ENCODE results near the gene CCDC110. TPM values are rescaled to one million over a fixed set of nuclear protein-coding genes. Genes with fewer than 3 reads are reported as not detected.

Gene CCDC110
- 0.27 TPM for polyA plus RNA-seq (2013, experiment 1 of 2)
- 0.24 TPM for polyA plus RNA-seq (2013, experiment 2 of 2)

DNA sequence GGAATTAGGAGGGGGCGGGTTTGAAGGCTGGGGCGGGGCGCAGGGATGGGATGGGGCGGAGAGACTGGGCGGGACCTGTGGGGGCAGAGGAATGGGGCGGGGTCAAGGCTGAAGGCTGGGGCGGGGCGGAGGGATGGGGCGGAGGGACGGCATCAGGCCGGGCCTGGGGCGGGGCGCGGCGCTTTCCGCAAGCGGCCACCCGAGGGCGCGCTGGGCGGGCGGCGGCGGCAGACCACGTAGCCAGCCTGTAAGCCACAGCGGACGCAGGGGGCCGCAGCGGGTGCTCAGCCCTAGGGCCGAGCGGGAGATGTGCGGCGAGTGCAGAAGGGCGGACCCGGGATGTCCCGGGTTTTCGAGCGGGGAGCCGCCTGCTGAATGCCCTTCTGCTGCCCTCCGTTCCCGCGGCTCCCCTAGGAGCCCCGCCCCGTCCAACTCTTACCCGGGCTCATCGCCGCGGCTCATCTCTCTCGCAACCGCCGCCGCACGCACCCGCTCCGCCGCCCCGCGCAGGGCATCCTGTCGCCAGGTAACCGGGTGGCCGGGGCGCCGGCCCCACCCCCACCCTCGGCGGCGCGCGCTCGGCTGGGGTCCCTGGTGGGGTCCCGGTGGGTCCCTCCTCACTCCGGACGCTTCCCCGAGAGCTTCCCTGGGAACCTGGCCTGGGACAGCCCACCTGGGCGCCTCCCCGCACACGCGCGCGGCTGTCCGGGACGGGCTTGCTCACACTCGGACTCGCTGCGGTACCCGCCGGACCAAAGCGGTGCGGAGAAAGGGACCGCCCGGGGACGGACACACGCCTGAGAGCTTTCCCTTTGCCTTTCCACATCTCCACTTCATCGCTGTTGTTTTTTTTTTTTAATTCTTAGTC is at the start of gene CCDC110:
Gene CCDC110 (minus strand): TSS at position 499 of the 868 bp plus-strand sequence. CDS start 50 bp downstream, at position 449.
- no peaks in the 10 kb centered on the region for H3K27me3 ChIP-seq (ENCODE audit: insufficient read depth, low read length, poor library complexity)

DNA sequence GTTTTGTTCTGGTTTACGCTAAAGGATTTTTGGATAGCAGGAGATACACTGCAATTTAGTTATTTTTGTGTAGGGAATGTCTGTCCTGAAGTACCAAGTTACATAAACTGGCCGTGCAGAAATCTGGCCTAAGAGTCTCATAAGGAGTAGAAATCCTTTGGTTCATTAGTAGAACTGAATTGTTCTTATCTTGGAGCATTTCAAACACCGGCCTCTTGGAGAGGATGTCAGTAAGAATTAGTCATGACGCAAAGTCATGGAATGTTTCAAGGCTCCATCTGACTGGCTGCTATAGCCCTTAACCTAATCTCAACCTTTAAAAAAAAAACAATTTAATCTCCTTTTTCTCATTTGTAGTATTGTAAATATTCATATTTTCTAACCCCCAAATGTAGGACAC is 48.6 kb upstream of the CCDC110 start:
- H3K18ac ChIP-seq (ENCODE audit: low read length): no peak overlapping the region
- H3K79me1 ChIP-seq (ENCODE audit: low read length): no peaks in the 10 kb centered on the region
- H3K4me3 ChIP-seq (ENCODE audit: low read length): no peak overlapping the region
- H4K5ac ChIP-seq (ENCODE audit: low read length): no peak overlapping the region
- no peak overlapping the region for H2AK5ac ChIP-seq (ENCODE audit: low read length)
- H3K79me2 ChIP-seq (ENCODE audit: control insufficient read depth, insufficient read depth, low read length): no peaks in the 10 kb centered on the region
- no peak overlapping the region for H3K4me2 ChIP-seq (ENCODE audit: low read length)
- no peak overlapping the region for H3K56ac ChIP-seq (ENCODE audit: low read length)
- no peak overlapping the region for H3K4ac ChIP-seq (ENCODE audit: low read depth, low read length)
- H2BK15ac ChIP-seq (replicated peaks; ENCODE audit: low read depth): no peak overlapping the region
- no peak overlapping the region for H3K27ac ChIP-seq (ENCODE audit: low read depth, low read length)
- no peak overlapping the region for H2BK120ac ChIP-seq (ENCODE audit: low read depth, low read length)
- no peaks in the 10 kb centered on the region for H3K4me1 ChIP-seq (ENCODE audit: control insufficient read depth, low read depth, low read length)
- H3K36me3 ChIP-seq (ENCODE audit: control insufficient read depth, insufficient read depth, low read length): no peaks in the 10 kb centered on the region
- no peak for DNase-seq
- no peak overlapping the region for H4K8ac ChIP-seq (ENCODE audit: low read depth, low read length)
- WGBS (ENCODE audit: extremely low coverage, insufficient coverage, low lambda C conversion rate): no CpG with 5 or more reads among the region's 4 CpGs
- no peak overlapping the region for H3K23ac ChIP-seq (ENCODE audit: low read length)
- H2BK5ac ChIP-seq (ENCODE audit: low read length): no peak overlapping the region
- H3K27me3 ChIP-seq (ENCODE audit: insufficient read depth, low read length, poor library complexity): no peaks in the 10 kb centered on the region
- H3K9ac ChIP-seq (ENCODE audit: low read length): no peak overlapping the region

More for the DNA sequence above, at the start of gene CCDC110:
- Histone ChIP-seq H2BK120ac (ENCODE audit: low read depth, low read length) (no peak within 1 kb of the TSS), H3K56ac (ENCODE audit: low read length) (peak within 1 kb of the TSS; percentile 80), H3K23ac (ENCODE audit: low read length) (no peak within 1 kb of the TSS), H4K8ac (ENCODE audit: low read depth, low read length) (no peak within 1 kb of the TSS), H3K4me2 (ENCODE audit: low read length) (peak within 1 kb of the TSS; percentile 86), H3K18ac (ENCODE audit: low read length) (peak within 1 kb of the TSS; percentile 88), H3K9ac (ENCODE audit: low read length) (peak within 1 kb of the TSS; percentile 61), H3K36me3 (ENCODE audit: control insufficient read depth, insufficient read depth, low read length) (no peaks in the 10 kb centered on the region), H2AK5ac (ENCODE audit: low read length) (no peak within 1 kb of the TSS), H3K4ac (ENCODE audit: low read depth, low read length) (peak within 1 kb of the TSS; percentile 1), H3K4me1 (ENCODE audit: control insufficient read depth, low read depth, low read length) (no peaks in the 10 kb centered on the region), H2BK15ac (replicated peaks; ENCODE audit: low read depth) (no peak within 1 kb of the TSS), H3K4me3 (ENCODE audit: low read length) (peak within 1 kb of the TSS; percentile 84), H3K79me1 (ENCODE audit: low read length) (no peaks in the 10 kb centered on the region), H2BK5ac (ENCODE audit: low read length) (no peak within 1 kb of the TSS), H3K79me2 (ENCODE audit: control insufficient read depth, insufficient read depth, low read length) (no peaks in the 10 kb centered on the region), H4K5ac (ENCODE audit: low read length) (no peak within 1 kb of the TSS), H3K27ac (ENCODE audit: low read depth, low read length) (no peak within 1 kb of the TSS)
- WGBS (ENCODE audit: extremely low coverage, insufficient coverage, low lambda C conversion rate): no CpG with 5 or more reads among the region's 93 CpGs
- peak; percentile 93 for DNase-seq

DNA sequence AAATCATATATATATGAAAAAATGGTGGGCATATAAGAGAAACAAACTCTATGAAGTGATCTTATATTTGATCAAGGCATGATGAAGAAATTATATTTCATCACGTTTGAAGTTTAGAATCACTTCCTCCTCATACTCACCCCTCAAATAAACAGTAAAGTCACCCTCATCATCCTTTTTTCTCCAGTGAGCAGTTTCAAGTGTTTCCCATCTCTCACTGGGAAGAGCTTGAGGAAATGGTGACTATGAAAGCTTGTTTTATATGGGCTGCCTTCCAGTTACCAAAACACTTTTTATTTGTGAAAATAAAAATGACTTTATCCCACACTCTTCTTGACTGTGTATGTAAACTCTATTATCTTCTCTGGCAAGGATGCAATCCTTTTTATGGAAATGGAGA is 47.0 kb upstream of the CCDC110 start:
- Histone ChIP-seq H4K8ac (ENCODE audit: low read depth, low read length) (no peak overlapping the region), H2BK5ac (ENCODE audit: low read length) (no peak overlapping the region), H3K27ac (ENCODE audit: low read depth, low read length) (no peak overlapping the region), H3K18ac (ENCODE audit: low read length) (no peak overlapping the region), H3K36me3 (ENCODE audit: control insufficient read depth, insufficient read depth, low read length) (no peaks in the 10 kb centered on the region), H3K79me1 (ENCODE audit: low read length) (no peaks in the 10 kb centered on the region), H3K4me1 (ENCODE audit: control insufficient read depth, low read depth, low read length) (no peaks in the 10 kb centered on the region), H4K5ac (ENCODE audit: low read length) (no peak overlapping the region), H2BK120ac (ENCODE audit: low read depth, low read length) (no peak overlapping the region), H3K23ac (ENCODE audit: low read length) (no peak overlapping the region), H3K9ac (ENCODE audit: low read length) (no peak overlapping the region), H3K27me3 (ENCODE audit: insufficient read depth, low read length, poor library complexity) (no peaks in the 10 kb centered on the region), H3K79me2 (ENCODE audit: control insufficient read depth, insufficient read depth, low read length) (no peaks in the 10 kb centered on the region), H3K4ac (ENCODE audit: low read depth, low read length) (no peak overlapping the region), H3K4me2 (ENCODE audit: low read length) (no peak overlapping the region), H3K56ac (ENCODE audit: low read length) (no peak overlapping the region), H2AK5ac (ENCODE audit: low read length) (no peak overlapping the region), H3K4me3 (ENCODE audit: low read length) (no peak overlapping the region), H2BK15ac (replicated peaks; ENCODE audit: low read depth) (no peak overlapping the region)
- WGBS (ENCODE audit: extremely low coverage, insufficient coverage, low lambda C conversion rate): no CpG with 5 or more reads among the region's 1 CpG
- no peak for DNase-seq

DNA sequence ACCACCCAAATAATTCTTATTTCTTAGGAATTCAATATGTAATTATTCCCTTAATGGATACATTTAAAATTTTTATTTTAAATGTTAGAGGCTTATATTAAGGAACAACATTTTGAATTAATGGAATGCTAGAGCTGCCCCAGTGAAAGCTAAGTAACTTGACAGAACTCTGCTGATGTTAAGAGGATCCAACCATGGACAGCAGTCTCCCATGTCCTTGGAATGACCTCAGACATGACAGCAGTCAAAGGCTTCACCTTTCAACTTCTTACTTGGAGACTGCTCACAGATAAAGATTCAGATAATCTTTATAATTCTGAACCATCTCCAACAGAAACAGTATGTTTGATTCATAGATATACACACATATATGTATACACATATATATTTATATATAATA is 46.5 kb upstream of the CCDC110 start:
- Histone ChIP-seq H3K79me2 (ENCODE audit: control insufficient read depth, insufficient read depth, low read length) (no peaks in the 10 kb centered on the region), H2AK5ac (ENCODE audit: low read length) (no peak overlapping the region), H3K18ac (ENCODE audit: low read length) (no peak overlapping the region)

DNA sequence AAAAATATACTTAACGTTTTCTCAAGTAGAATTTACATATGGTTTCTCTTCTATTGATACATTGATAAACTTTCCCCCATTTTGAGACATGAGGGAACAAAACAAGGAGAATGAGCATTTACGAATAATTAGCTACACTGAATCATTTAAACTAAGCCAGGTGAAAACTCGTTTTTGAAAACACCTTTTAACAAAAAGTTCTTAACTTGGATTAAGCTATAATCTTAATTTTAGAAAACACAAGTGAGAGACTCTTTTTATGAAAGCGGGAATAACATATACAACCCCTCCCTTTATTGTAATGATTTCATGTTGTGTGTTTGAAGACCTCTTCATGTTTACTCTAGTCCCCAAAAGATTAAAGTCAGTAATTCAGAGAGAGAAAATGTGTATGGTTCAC is 43.7 kb upstream of the CCDC110 start:
- H3K36me3 ChIP-seq (ENCODE audit: control insufficient read depth, insufficient read depth, low read length): no peaks in the 10 kb centered on the region
- H3K79me2 ChIP-seq (ENCODE audit: control insufficient read depth, insufficient read depth, low read length): no peaks in the 10 kb centered on the region
- H3K23ac ChIP-seq (ENCODE audit: low read length): no peak overlapping the region
- no peak overlapping the region for H2BK5ac ChIP-seq (ENCODE audit: low read length)
- no peak overlapping the region for H4K8ac ChIP-seq (ENCODE audit: low read depth, low read length)
- H3K4me3 ChIP-seq (ENCODE audit: low read length): no peak overlapping the region
- no peak overlapping the region for H2BK120ac ChIP-seq (ENCODE audit: low read depth, low read length)
- H4K5ac ChIP-seq (ENCODE audit: low read length): no peak overlapping the region
- no peak overlapping the region for H3K56ac ChIP-seq (ENCODE audit: low read length)
- H3K4me2 ChIP-seq (ENCODE audit: low read length): no peak overlapping the region
- H2BK15ac ChIP-seq (replicated peaks; ENCODE audit: low read depth): no peak overlapping the region
- no peak for DNase-seq
- no peaks in the 10 kb centered on the region for H3K4me1 ChIP-seq (ENCODE audit: control insufficient read depth, low read depth, low read length)
- no peaks in the 10 kb centered on the region for H3K27me3 ChIP-seq (ENCODE audit: insufficient read depth, low read length, poor library complexity)
- H3K4ac ChIP-seq (ENCODE audit: low read depth, low read length): no peak overlapping the region
- H3K27ac ChIP-seq (ENCODE audit: low read depth, low read length): no peak overlapping the region
- no peak overlapping the region for H2AK5ac ChIP-seq (ENCODE audit: low read length)
- no peak overlapping the region for H3K9ac ChIP-seq (ENCODE audit: low read length)
- H3K79me1 ChIP-seq (ENCODE audit: low read length): no peaks in the 10 kb centered on the region
- H3K18ac ChIP-seq (ENCODE audit: low read length): no peak overlapping the region
- WGBS (ENCODE audit: extremely low coverage, insufficient coverage, low lambda C conversion rate): no CpG with 5 or more reads among the region's 4 CpGs

More for the DNA sequence above, 46.5 kb upstream of the CCDC110 start:
- Histone ChIP-seq H3K23ac (ENCODE audit: low read length) (no peak overlapping the region), H3K79me1 (ENCODE audit: low read length) (no peaks in the 10 kb centered on the region), H2BK5ac (ENCODE audit: low read length) (no peak overlapping the region), H3K56ac (ENCODE audit: low read length) (no peak overlapping the region), H3K27ac (ENCODE audit: low read depth, low read length) (no peak overlapping the region), H3K4me2 (ENCODE audit: low read length) (no peak overlapping the region), H3K4ac (ENCODE audit: low read depth, low read length) (no peak overlapping the region), H2BK120ac (ENCODE audit: low read depth, low read length) (no peak overlapping the region), H3K4me3 (ENCODE audit: low read length) (no peak overlapping the region), H4K8ac (ENCODE audit: low read depth, low read length) (no peak overlapping the region), H2BK15ac (replicated peaks; ENCODE audit: low read depth) (no peak overlapping the region), H3K4me1 (ENCODE audit: control insufficient read depth, low read depth, low read length) (no peaks in the 10 kb centered on the region), H3K27me3 (ENCODE audit: insufficient read depth, low read length, poor library complexity) (no peaks in the 10 kb centered on the region), H3K36me3 (ENCODE audit: control insufficient read depth, insufficient read depth, low read length) (no peaks in the 10 kb centered on the region), H4K5ac (ENCODE audit: low read length) (no peak overlapping the region), H3K9ac (ENCODE audit: low read length) (no peak overlapping the region)
- no peak for DNase-seq
